CD4-positive, alpha-beta T cell (primary cell): ENCODE measurements around the gene ANKS1B. TPM values are rescaled to one million over a fixed set of nuclear protein-coding genes. Genes with fewer than 3 reads are reported as not detected.

Experiments used
- ATAC-seq: fragments of 200-7000 bp; cut with Tn5 transposase; one replicate; pipeline ENCODE4 v1.10.0; 2022; ENCODE audit warnings: mild to moderate bottlenecking; ENCODE audit not compliant: poor library complexity
- CTCF ChIA-PET: fragments of 350-600 bp; sonication (Branson Sonifier 250); formaldehyde crosslinking; loops from one replicate; lab custom pipeline; 2021; ENCODE audit warnings: antibody characterized with exemption, inconsistent platforms; lab: Charles Lee
- POLR2A ChIA-PET: fragments of 350-600 bp; sonication (Branson Sonifier 250); formaldehyde crosslinking; loops from one replicate; lab custom pipeline; 2021; ENCODE audit warnings: antibody characterized with exemption, inconsistent platforms; lab: Charles Lee
- DNase-seq, 14 experiments: peaks; one replicate each; pipeline ENCODE4 v3.0.0-alpha.2; 2013 to 2020; ENCODE audit warnings: mixed read lengths in 2 of 14
- H3K27ac ChIP-seq, 2 donors: one replicate each; pipeline versions ENCODE4 v1.5.1 to v1.7.0; 2013; ENCODE audit warnings: low read length in 2 of 2, low read depth in 1 of 2, mild to moderate bottlenecking in 1 of 2
- H3K27me3 ChIP-seq, 2 experiments: 1 replicate in 1 of 2; 2 replicates in 1 of 2; pipeline versions ENCODE4 v1.6.1 to v1.7.0; 2013; ENCODE audit warnings: low read length in 2 of 2, control low read depth in 1 of 2, mild to moderate bottlenecking in 1 of 2, moderate library complexity in 1 of 2; ENCODE audit not compliant: insufficient read depth in 2 of 2, control insufficient read depth in 1 of 2
- H3K36me3 ChIP-seq: one replicate; pipeline ENCODE4 v1.6.1; 2013; ENCODE audit warnings: low read length, control low read depth; ENCODE audit not compliant: insufficient read depth
- H3K4me1 ChIP-seq: one replicate; pipeline ENCODE4 v1.6.1; 2013; ENCODE audit warnings: low read length, control low read depth; ENCODE audit not compliant: insufficient read depth
- H3K4me3 ChIP-seq: one replicate; pipeline ENCODE4 v1.5.1; 2013; ENCODE audit warnings: mild to moderate bottlenecking, low read length, moderate library complexity
- H3K9me3 ChIP-seq, 2 experiments: 1 replicate in 1 of 2; 2 replicates in 1 of 2; pipeline versions ENCODE4 v1.6.1 to v1.7.0; 2013; ENCODE audit warnings: low read length in 2 of 2, mild to moderate bottlenecking in 2 of 2, control low read depth in 1 of 2, moderate library complexity in 1 of 2; ENCODE audit not compliant: control insufficient read depth in 1 of 2, insufficient read depth in 1 of 2
- H3K27ac Mint-ChIP-seq: one replicate; pipeline ENCODE4 v1.8.0; 2020; ENCODE audit warnings: mixed read lengths
- H3K27me3 Mint-ChIP-seq: one replicate; pipeline ENCODE4 v1.8.0; 2021; ENCODE audit warnings: mixed read lengths
- H3K36me3 Mint-ChIP-seq: one replicate; pipeline ENCODE4 v1.8.0; 2021; ENCODE audit warnings: low read depth, mixed read lengths
- H3K4me1 Mint-ChIP-seq: one replicate; pipeline ENCODE4 v1.8.0; 2021; ENCODE audit warnings: low read depth, mixed read lengths
- H3K4me3 Mint-ChIP-seq: one replicate; pipeline ENCODE4 v1.8.0; 2020; ENCODE audit warnings: mild to moderate bottlenecking, mixed read lengths
- H3K9me3 Mint-ChIP-seq: one replicate; pipeline ENCODE4 v1.8.0; 2020; ENCODE audit warnings: mixed read lengths
- intact Hi-C, 2 experiments: fragments of 100-400 bp; cut with DNase I in 1 of 2; cut with micrococcal nuclease in 1 of 2; formaldehyde crosslinking; loops; one replicate each; pipeline versions ENCODE4 v1.15.1 to v1.9.0; 2023 to 2025; cut with DNase I, micrococcal nuclease
- total RNA-seq, 174 experiments: library from RNA in 2 of 174; stranded (reverse) in 2 of 174; gene quantifications; one replicate each; pipeline ENCODE4 v1.2.3 and lab custom pipeline; 2021 to 2026
- TF ChIP-seq, protein P1 (sequence below): fragments of 200-600 bp; IDR thresholded peaks from one replicate; pipeline ENCODE4 v1.8.0; 2022; ENCODE audit warnings: antibody characterized with exemption, mild to moderate bottlenecking

The ANKS1B gene
- total RNA-seq, 2 experiments from 2014 or later = 0.16 to 1.1 TPM

DNA sequence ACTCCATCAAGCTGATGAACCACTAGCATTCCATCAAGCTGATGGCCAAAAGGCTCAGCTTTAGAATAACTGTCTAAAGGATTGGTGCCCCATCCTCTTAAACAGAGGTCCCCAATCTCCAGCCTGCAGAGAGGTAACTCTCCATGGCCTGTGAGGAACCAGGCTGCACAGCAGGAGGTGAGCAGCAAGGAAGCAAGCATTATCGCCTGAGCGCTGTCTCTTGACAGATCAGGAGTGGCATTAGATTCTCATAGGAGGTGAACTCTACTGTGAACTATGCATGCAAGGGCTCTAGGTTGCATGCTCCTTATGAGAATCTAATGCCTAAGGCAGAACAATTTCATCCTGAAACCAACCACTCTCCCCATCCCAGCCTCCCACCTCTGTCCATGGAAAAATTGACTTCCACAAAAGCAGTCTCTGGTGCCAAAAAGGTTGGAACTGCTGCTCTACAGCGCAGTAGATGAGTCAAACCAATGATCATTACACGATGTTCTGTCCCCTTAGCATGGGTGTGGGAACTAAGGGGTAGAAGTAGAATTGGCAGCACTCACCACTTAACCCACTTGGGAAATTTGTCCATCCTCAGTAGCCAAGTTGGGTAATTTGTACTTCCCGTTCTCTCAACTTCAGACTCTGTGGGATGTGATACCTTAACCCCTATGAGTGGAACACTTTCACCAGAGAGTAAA, 66.9 kb downstream of the ANKS1B start:
- Mint-ChIP-seq H3K27ac (no peak overlapping the region), H3K4me3 (no peak overlapping the region), H3K27me3 (no peaks in the 10 kb centered on the region), H3K4me1 (no peaks in the 10 kb centered on the region), H3K36me3 (no peaks in the 10 kb centered on the region), H3K9me3 (peaks cover 3% of the 10 kb centered on the region)
- CTCF ChIA-PET = no interaction called here
- no peak overlapping the region for H3K4me3 ChIP-seq
- H3K4me1 ChIP-seq = no peaks in the 10 kb centered on the region
- no peaks in the 10 kb centered on the region for H3K27me3 ChIP-seq
- no peaks in the 10 kb centered on the region for H3K36me3 ChIP-seq
- DNase-seq = no peak
- ATAC-seq = no peak
- intact Hi-C loops = no loop called here
- POLR2A ChIA-PET = no interaction called here
- TF ChIP-seq, protein P1, sequence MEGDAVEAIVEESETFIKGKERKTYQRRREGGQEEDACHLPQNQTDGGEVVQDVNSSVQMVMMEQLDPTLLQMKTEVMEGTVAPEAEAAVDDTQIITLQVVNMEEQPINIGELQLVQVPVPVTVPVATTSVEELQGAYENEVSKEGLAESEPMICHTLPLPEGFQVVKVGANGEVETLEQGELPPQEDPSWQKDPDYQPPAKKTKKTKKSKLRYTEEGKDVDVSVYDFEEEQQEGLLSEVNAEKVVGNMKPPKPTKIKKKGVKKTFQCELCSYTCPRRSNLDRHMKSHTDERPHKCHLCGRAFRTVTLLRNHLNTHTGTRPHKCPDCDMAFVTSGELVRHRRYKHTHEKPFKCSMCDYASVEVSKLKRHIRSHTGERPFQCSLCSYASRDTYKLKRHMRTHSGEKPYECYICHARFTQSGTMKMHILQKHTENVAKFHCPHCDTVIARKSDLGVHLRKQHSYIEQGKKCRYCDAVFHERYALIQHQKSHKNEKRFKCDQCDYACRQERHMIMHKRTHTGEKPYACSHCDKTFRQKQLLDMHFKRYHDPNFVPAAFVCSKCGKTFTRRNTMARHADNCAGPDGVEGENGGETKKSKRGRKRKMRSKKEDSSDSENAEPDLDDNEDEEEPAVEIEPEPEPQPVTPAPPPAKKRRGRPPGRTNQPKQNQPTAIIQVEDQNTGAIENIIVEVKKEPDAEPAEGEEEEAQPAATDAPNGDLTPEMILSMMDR = no peak
- H3K27ac ChIP-seq = no peak overlapping the region
- no peaks in the 10 kb centered on the region for H3K9me3 ChIP-seq

DNA sequence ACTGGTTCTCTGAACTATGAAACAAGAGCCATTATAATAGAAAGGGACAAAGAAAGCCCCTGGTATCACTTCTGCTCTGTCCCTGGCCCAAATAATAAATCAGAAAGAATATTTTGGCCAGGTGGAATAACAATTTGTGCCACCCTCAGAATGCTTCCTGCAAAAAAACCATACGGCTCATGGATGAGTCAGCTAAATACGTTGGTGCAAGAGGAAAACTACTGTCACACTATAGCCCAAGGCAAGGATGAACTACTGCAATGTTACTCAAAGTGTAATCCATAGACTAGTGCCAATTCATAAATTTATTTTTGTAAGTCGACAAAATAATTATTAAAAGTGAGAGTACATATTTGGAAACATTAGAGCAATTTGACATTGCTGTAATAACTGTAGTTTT, 68.2 kb downstream of the ANKS1B start:
- H3K27me3 ChIP-seq = no peaks in the 10 kb centered on the region
- Mint-ChIP-seq H3K27me3 (no peaks in the 10 kb centered on the region), H3K9me3 (peaks cover 3% of the 10 kb centered on the region), H3K36me3 (no peaks in the 10 kb centered on the region), H3K4me3 (no peak overlapping the region), H3K4me1 (no peaks in the 10 kb centered on the region), H3K27ac (no peak overlapping the region)
- H3K27ac ChIP-seq = no peak overlapping the region
- POLR2A ChIA-PET = no interaction called here
- intact Hi-C loops = no loop called here
- ATAC-seq = no peak
- no peak for DNase-seq
- TF ChIP-seq, protein P1 = no peak
- CTCF ChIA-PET = no interaction called here
- no peak overlapping the region for H3K4me3 ChIP-seq
- H3K36me3 ChIP-seq = no peaks in the 10 kb centered on the region
- no peaks in the 10 kb centered on the region for H3K4me1 ChIP-seq
- no peaks in the 10 kb centered on the region for H3K9me3 ChIP-seq

DNA sequence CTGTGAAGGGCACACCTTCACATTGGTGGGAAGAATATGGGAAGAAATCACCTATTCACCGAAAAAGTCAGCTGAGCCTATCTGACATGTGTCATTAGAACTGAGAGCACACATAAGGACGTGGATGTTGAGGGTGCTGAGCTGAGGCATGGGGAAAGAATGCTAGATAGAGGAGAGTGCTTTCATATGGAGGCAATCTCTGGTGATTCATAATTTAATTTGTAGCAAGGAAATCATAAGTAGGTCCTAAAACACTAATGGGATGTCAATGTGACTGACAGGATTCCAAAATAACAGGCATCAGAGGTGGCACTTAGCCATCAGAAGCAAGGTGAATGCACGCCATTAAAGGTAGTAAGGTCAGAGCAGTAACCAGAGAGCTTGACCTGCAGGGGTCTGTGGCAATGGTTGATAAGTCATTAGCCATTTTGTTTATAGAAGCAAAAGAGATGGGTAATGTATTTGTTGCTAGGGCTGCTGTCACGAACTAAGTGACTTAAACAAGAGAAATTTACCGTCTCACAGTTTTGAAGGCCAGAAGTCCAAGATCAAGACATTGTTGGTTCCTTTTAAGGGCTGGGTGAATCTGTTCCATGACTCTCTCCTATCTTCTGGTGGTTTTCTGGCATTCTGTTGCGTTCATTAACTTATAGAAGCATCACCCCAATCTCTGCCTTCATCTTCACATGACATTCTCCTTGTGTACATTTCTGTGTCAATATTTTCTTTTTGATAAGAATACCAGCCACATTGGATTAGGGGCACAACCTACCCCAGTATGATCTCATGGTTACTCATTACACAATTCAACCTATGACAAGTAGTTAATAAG, 69.3 kb downstream of the ANKS1B start:
- H3K36me3 Mint-ChIP-seq = no peaks in the 10 kb centered on the region
- no peaks in the 10 kb centered on the region for H3K27me3 Mint-ChIP-seq
- H3K4me3 Mint-ChIP-seq = no peak overlapping the region
- no peaks in the 10 kb centered on the region for H3K4me1 Mint-ChIP-seq
- DNase-seq (no peak), ATAC-seq (no peak)
- POLR2A ChIA-PET = no interaction called here
- Histone ChIP-seq H3K4me3 (no peak overlapping the region), H3K36me3 (no peaks in the 10 kb centered on the region), H3K27ac (no peak overlapping the region), H3K9me3 (no peaks in the 10 kb centered on the region), H3K27me3 (no peaks in the 10 kb centered on the region), H3K4me1 (no peaks in the 10 kb centered on the region)
- CTCF ChIA-PET = interaction anchor here (0.6 to 0.7 kb wide), 2 partner anchors 30 to 1046 kb away, joined by 4 to 5 read pairs; no protein-coding TSS in a partner anchor
- TF ChIP-seq, protein P1 = no peak
- intact Hi-C loops = no loop called here
- H3K9me3 Mint-ChIP-seq = peaks cover 3% of the 10 kb centered on the region
- no peak overlapping the region for H3K27ac Mint-ChIP-seq
